Nasal cavity respiratory epithelium epithelial cell of viscerocranial mucosa (primary cell): ENCODE results near the gene OR52D1. TPM values are rescaled to one million over a fixed set of nuclear protein-coding genes. Genes with fewer than 3 reads are reported as not detected.

ENCODE experiments used
- total RNA-seq: library from RNA; depleted of rRNA; stranded (reverse); fragments of >200 nt; gene quantifications from 2 replicates; pipeline ENCODE4 v1.2.3, GENCODE V29; 2014

OR52D1 gene
- not detected in 2 replicates for total RNA-seq

GRCh38 chr11:5488385-5488784 is at the start of gene OR52D1:
OR52D1 (plus strand) TSS chr11:5488685; CDS start chr11:5488707, 22 bp downstream.

GRCh38 chr11:5441414-5441813 is 47.1 kb upstream of the OR52D1 start, which contains the start of gene OR51I1:
OR51I1 (minus strand) TSS chr11:5441514; CDS start chr11:5441514, 0 bp downstream.

GRCh38 chr11:5449023-5449422 is 39.5 kb upstream of the OR52D1 start, which contains the start of gene OR51I2:
OR51I2 (plus strand) TSS chr11:5449323; CDS start chr11:5453489, 4,166 bp downstream.

GRCh38 chr11:5509803-5510202 is 21.3 kb downstream of the OR52D1 start, which contains the start of gene UBQLN3:
UBQLN3 (minus strand) TSS chr11:5509957; CDS start chr11:5509558, 399 bp downstream.

GRCh38 chr11:5516599-5516998 is 28.1 kb downstream of the OR52D1 start, which contains the start of gene UBQLNL:
UBQLNL (minus strand) TSS chr11:5516699; CDS start chr11:5516441, 258 bp downstream.

Other genes with a start within 250 kb of the OR52D1 start
- gene HBG1, start 238.8 kb upstream of the OR52D1 start, total RNA-seq, result not detected in 2 replicates
- gene HBG2, start 233.9 kb upstream of the OR52D1 start, total RNA-seq, result not detected in 2 replicates
- not detected in 2 replicates for gene HBE1, start 218.7 kb upstream of the OR52D1 start, total RNA-seq
- gene OR51B4, start 186.7 kb upstream of the OR52D1 start, total RNA-seq, result not detected in 2 replicates
- gene OR51B2, start 164.4 kb upstream of the OR52D1 start, total RNA-seq, result not detected in 2 replicates
- gene OR51B5, start 145.2 kb upstream of the OR52D1 start, total RNA-seq, result not detected in 2 replicates
- not detected in 2 replicates for gene OR51B6, start 137.2 kb upstream of the OR52D1 start, total RNA-seq
- not detected in 2 replicates for gene OR51M1, start 104.9 kb upstream of the OR52D1 start, total RNA-seq
- not detected in 2 replicates for gene OR51Q1, start 66.6 kb upstream of the OR52D1 start, total RNA-seq
- gene OR51I1, start 47.2 kb upstream of the OR52D1 start, total RNA-seq, result not detected in 2 replicates
- not detected in 2 replicates for gene OR51I2, start 39.4 kb upstream of the OR52D1 start, total RNA-seq
- not detected in 2 replicates for gene UBQLN3, start 21.3 kb downstream of the OR52D1 start, total RNA-seq
- gene UBQLNL, start 28.0 kb downstream of the OR52D1 start, total RNA-seq, result 0.28 TPM in 1 of 2 replicates, not detected in the other
- 0.36 TPM in 1 of 2 replicates, not detected in the other for gene OR52H1, start 59.9 kb downstream of the OR52D1 start, total RNA-seq
- not detected in 2 replicates for gene OR52B6, start 92.2 kb downstream of the OR52D1 start, total RNA-seq
- 1.0 and 6.8 TPM in 2 replicates for gene TRIM6, start 108.0 kb downstream of the OR52D1 start, total RNA-seq
- gene TRIM34, start 136.3 kb downstream of the OR52D1 start, total RNA-seq, result 3.8 and 6.2 TPM in 2 replicates
- 31.1 and 36.0 TPM in 2 replicates for gene TRIM5, start 196.4 kb downstream of the OR52D1 start, total RNA-seq
- gene TRIM22, start 201.1 kb downstream of the OR52D1 start, total RNA-seq, result 20.8 and 72.0 TPM in 2 replicates
- gene OR56B1, start 247.8 kb downstream of the OR52D1 start, total RNA-seq, result not detected in 2 replicates